HepG2 (cell line): ENCODE measurements around the gene DNAAF1. TPM values are rescaled to one million over a fixed set of nuclear protein-coding genes. Genes with fewer than 3 reads are reported as not detected.

Experiments used
- ATAC-seq: fragments of 200-7000 bp; cut with Tn5 transposase; 3 replicates; pipeline ENCODE4 v1.9.1; 2020; ENCODE audit warnings: mild to moderate bottlenecking, moderate library complexity
- BruUV-seq: library from RNA; stranded (reverse); fragments of 400-500 nt; replicated peaks from 2 replicates; lab custom pipeline; 2021; lab: Mats Ljungman, UMichigan
- CTCF ChIA-PET: fragments of 300-600 bp; formaldehyde crosslinking; extraction: SDS; loops from one replicate; lab custom pipeline; 2021; ENCODE audit warnings: low total read pairs, inconsistent platforms, low intra/inter-chr PET ratio; lab: Yijun Ruan, JAX
- POLR2A ChIA-PET: fragments of 350-600 bp; sonication (Branson Sonifier 250); formaldehyde crosslinking; loops from one replicate; lab custom pipeline; 2020; ENCODE audit warnings: antibody characterized with exemption, inconsistent platforms; lab: Yijun Ruan, JAX
- DNase-seq: peaks from one replicate; pipeline ENCODE4 v3.0.0-alpha.2; 2015; ENCODE audit warnings: low spot score
- FAIRE-seq: peaks from 3 replicates; lab custom pipeline; 2011; peaks lifted over from hg19 to GRCh38; lab: Jason Lieb, UNC
- H2AFZ ChIP-seq: one replicate; pipeline ENCODE4 v1.6.1; 2011; ENCODE audit warnings: low read length, inconsistent platforms
- H3K27ac ChIP-seq: fragments of 300-600 bp; 3 replicates; pipeline ENCODE4 v1.8.0; 2011; ENCODE audit warnings: mixed run types, mild to moderate bottlenecking, mixed read lengths, low read length, inconsistent platforms; ENCODE audit not compliant: insufficient read depth; ENCODE audit errors: extremely low read length
- H3K27me3 ChIP-seq, 2 experiments: fragments of 200-600 bp in 1 of 2; 2 replicates in 1 of 2; 3 replicates in 1 of 2; pipeline versions ENCODE4 v1.6.0 to v1.8.0; 2011; ENCODE audit warnings: low read length in 2 of 2, mild to moderate bottlenecking in 2 of 2, moderate library complexity in 2 of 2, inconsistent platforms in 1 of 2; ENCODE audit not compliant: insufficient read depth in 2 of 2, control insufficient read depth in 1 of 2
- H3K36me3 ChIP-seq, 2 experiments: fragments of 200-600 bp in 1 of 2; replicated peaks in 1 of 2; 2 replicates in 1 of 2; 3 replicates in 1 of 2; pipeline versions ENCODE4 v1.5.1 to v1.8.0; 2011; ENCODE audit warnings: low read length in 2 of 2, inconsistent platforms in 1 of 2; ENCODE audit not compliant: insufficient read depth in 2 of 2, control insufficient read depth in 1 of 2
- H3K4me1 ChIP-seq: 2 replicates; pipeline ENCODE4 v1.5.1; 2012; ENCODE audit warnings: low read length, inconsistent platforms; ENCODE audit not compliant: insufficient read depth
- H3K4me2 ChIP-seq: 2 replicates; pipeline ENCODE4 v1.6.0; 2011; ENCODE audit warnings: low read depth, low read length, inconsistent platforms
- H3K4me3 ChIP-seq, 3 experiments: fragments of 200-600 bp in 1 of 3; sonication (generic), shearing (Covaris generic) in 1 of 3; replicated peaks in 1 of 3; 2 replicates each; pipeline ENCODE4 v1.5.1; 2011 to 2016; ENCODE audit warnings: low read length in 3 of 3, inconsistent platforms in 2 of 3, low read depth in 2 of 3, mild to moderate bottlenecking in 2 of 3, control low read depth in 1 of 3, mixed read lengths in 1 of 3; ENCODE audit not compliant: insufficient read depth in 1 of 3
- H3K79me2 ChIP-seq: one replicate; pipeline ENCODE4 v1.6.1; 2011; ENCODE audit warnings: low read length, inconsistent platforms; ENCODE audit not compliant: insufficient read depth
- H3K9ac ChIP-seq: 2 replicates; pipeline ENCODE4 v1.6.0; 2011; ENCODE audit warnings: mild to moderate bottlenecking, low read depth, low read length, inconsistent platforms; ENCODE audit not compliant: insufficient read depth
- H3K9me3 ChIP-seq: 2 replicates; pipeline ENCODE4 v1.5.1; 2012; ENCODE audit warnings: mild to moderate bottlenecking, low read length
- H4K20me1 ChIP-seq: 2 replicates; pipeline ENCODE4 v1.6.0; 2011; ENCODE audit warnings: inconsistent platforms, mild to moderate bottlenecking, low read length, moderate library complexity; ENCODE audit not compliant: insufficient read depth
- FOXO1 ChIP-seq: sonication (generic); formaldehyde crosslinking; IDR thresholded peaks from 2 replicates; pipeline ENCODE4 v1.4.0; 2020; ENCODE audit warnings: missing genetic modification reagents
- HOXA5 ChIP-seq: sonication (generic); formaldehyde crosslinking; IDR thresholded peaks from 2 replicates; pipeline ENCODE4 v1.4.0; 2020; ENCODE audit warnings: missing genetic modification reagents
- PTBP1 ChIP-seq: fragments of 200-400 bp; formaldehyde crosslinking; IDR thresholded peaks from 2 replicates; pipeline ENCODE4 v1.6.1; 2018; ENCODE audit warnings: low read length, low read depth; ENCODE audit not compliant: poor library complexity, severe bottlenecking
- RAD51 ChIP-seq: fragments of 450-650 bp; IDR thresholded peaks from 2 replicates; pipeline ENCODE4 v1.6.1; 2016; ENCODE audit warnings: borderline replicate concordance
- TOPORS ChIP-seq: sonication (generic); formaldehyde crosslinking; IDR thresholded peaks from 2 replicates; pipeline ENCODE4 v1.8.0; 2023; ENCODE audit warnings: mild to moderate bottlenecking, missing genetic modification reagents
- ZFY ChIP-seq: sonication (generic); formaldehyde crosslinking; IDR thresholded peaks from 2 replicates; pipeline ENCODE4 v1.4.0; 2020; ENCODE audit warnings: missing genetic modification reagents
- ZNF850 ChIP-seq: sonication (generic); formaldehyde crosslinking; conservative IDR thresholded peaks from 2 replicates; pipeline ENCODE4 v1.9.0; 2021; ENCODE audit warnings: mild to moderate bottlenecking, missing genetic modification reagents
- WGBS: methylation state at CpG from one replicate; pipeline ENCODE4 v1.1.6; 2017; ENCODE audit warnings: low lambda C conversion rate; 5-methylcytosine and 5-hydroxymethylcytosine counted together
- in situ Hi-C: cut with HindIII; loops from 2 replicates; pipeline ENCODE4 v1.10.0; 2017; ENCODE audit warnings: low pct_unique_long_range_greater_than_20kb; ENCODE audit not compliant: extremely low pct_ligation_motif_present
- intact Hi-C: fragments of 100-400 bp; cut with micrococcal nuclease; formaldehyde crosslinking; loops from one replicate; pipeline ENCODE4 v1.10.0; 2022; ENCODE audit not compliant: unreplicated experiment
- polyA plus RNA-seq, 8 experiments: library from polyadenylated mRNA; depleted of rRNA in 3 of 8; stranded (reverse) in 7 of 8; unstranded in 1 of 8; fragments of >200 nt; fragmentation: Illumina TruSeq in 4 of 8; extraction: Trizol in 4 of 8; gene quantifications; 2 replicates each; pipeline versions ENCODE4 v1.2.1 to v1.2.3, GENCODE V29; 2011 to 2016; ENCODE audit warnings: low read depth in 4 of 8, missing spikeins in 1 of 8, mixed read lengths in 1 of 8; ENCODE audit not compliant: insufficient read depth in 1 of 8
- total RNA-seq, 5 experiments: library from RNA; depleted of rRNA; stranded (reverse); fragments of >200 nt; fragmentation: Illumina TruSeq; extraction: Trizol; gene quantifications; 2 replicates each; pipeline ENCODE4 v1.2.3, GENCODE V29; 2016; ENCODE audit warnings: low read depth in 1 of 5
- TF ChIP-seq, protein P1 (sequence below): sonication (generic); formaldehyde crosslinking; IDR thresholded peaks from 2 replicates; pipeline ENCODE4 v1.4.0; 2020; ENCODE audit warnings: low read depth, missing genetic modification reagents
- TF ChIP-seq, protein P2 (sequence below): IDR thresholded peaks from 2 replicates; pipeline ENCODE4 v1.6.1; 2016; ENCODE audit warnings: low read depth, borderline replicate concordance

Gene DNAAF1
- total and polyA plus RNA-seq, 2 of the 13 experiments (the other 11 are each of a cell fraction or from before 2014, with no cell fraction given): 0.04 TPM; not detected in 1

DNA sequence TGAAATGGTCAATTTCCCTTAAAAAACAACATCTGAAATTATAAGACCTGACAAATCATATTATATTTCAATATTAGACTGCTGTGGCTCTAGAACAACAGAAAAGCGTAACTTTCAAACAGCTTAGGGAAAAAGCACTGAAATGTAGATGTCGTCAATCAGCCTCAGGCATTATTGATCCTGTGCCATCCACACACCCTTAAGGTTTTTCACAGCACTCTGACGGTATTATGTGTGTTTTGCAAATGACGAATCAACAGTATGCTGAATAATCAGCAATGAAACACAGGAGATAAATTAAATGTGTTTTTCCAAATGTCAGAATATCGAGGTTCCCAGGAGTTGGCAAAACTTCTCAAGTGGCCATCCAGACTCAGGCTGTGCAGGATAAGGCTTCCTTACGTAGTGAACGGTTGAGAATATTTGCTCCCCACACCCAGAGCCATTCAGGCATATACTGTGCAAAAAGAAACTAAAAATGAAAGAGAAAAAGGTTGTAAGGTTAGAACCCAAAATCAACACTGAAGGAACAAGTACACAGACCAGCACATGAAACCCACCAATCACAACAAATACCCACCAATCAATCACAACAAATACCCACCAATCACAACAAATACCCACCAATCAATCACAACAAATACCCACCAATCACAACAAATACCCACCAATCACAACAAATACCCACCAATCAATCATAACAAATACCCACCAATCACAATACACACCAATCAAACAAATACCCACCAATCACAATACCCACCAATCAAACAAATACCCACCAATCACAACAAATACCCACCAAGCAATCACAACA is 20.6 kb upstream of the DNAAF1 start:
- Histone ChIP-seq H4K20me1 (no peaks in the 10 kb centered on the region), H3K4me3 (no peak overlapping the region), H3K9me3 (no peaks in the 10 kb centered on the region), H3K79me2 (no peaks in the 10 kb centered on the region), H3K4me2 (no peak overlapping the region), H3K27me3 (no peaks in the 10 kb centered on the region), H3K4me1 (no peaks in the 10 kb centered on the region), H3K36me3 (peaks cover 15 to 42% of the 10 kb centered on the region in 2 experiments), H3K27ac (no peak overlapping the region), H3K9ac (no peak overlapping the region), H2AFZ (no peak overlapping the region)
- in situ Hi-C loops: no loop called here
- BruUV-seq: no TSS peak
- CTCF ChIA-PET: no interaction called here
- FAIRE-seq (no peak), ATAC-seq (no peak)
- WGBS: 95% methylated on average over 7 of the region's 7 CpGs
- intact Hi-C loops: no loop called here
- POLR2A ChIA-PET: no interaction called here
- TF ChIP-seq HOXA5 (CRISPR knock-in tag) (no peak), ZNF850 (CRISPR knock-in tag) (no peak), ZFY (CRISPR knock-in tag) (no peak), RAD51 (no peak), TOPORS (CRISPR knock-in tag) (no peak), FOXO1 (CRISPR knock-in tag) (no peak), PTBP1 (no peak)
- TF ChIP-seq, protein P1, sequence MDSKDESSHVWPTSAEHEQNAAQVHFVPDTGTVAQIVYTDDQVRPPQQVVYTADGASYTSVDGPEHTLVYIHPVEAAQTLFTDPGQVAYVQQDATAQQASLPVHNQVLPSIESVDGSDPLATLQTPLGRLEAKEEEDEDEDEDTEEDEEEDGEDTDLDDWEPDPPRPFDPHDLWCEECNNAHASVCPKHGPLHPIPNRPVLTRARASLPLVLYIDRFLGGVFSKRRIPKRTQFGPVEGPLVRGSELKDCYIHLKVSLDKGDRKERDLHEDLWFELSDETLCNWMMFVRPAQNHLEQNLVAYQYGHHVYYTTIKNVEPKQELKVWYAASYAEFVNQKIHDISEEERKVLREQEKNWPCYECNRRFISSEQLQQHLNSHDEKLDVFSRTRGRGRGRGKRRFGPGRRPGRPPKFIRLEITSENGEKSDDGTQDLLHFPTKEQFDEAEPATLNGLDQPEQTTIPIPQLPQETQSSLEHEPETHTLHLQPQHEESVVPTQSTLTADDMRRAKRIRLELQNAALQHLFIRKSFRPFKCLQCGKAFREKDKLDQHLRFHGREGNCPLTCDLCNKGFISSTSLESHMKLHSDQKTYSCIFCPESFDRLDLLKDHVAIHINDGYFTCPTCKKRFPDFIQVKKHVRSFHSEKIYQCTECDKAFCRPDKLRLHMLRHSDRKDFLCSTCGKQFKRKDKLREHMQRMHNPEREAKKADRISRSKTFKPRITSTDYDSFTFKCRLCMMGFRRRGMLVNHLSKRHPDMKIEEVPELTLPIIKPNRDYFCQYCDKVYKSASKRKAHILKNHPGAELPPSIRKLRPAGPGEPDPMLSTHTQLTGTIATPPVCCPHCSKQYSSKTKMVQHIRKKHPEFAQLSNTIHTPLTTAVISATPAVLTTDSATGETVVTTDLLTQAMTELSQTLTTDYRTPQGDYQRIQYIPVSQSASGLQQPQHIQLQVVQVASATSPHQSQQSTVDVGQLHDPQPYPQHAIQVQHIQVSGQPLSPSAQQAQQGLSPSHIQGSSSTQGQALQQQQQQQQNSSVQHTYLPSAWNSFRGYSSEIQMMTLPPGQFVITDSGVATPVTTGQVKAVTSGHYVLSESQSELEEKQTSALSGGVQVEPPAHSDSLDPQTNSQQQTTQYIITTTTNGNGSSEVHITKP (CRISPR knock-in tag): no peak
- TF ChIP-seq, protein P2, sequence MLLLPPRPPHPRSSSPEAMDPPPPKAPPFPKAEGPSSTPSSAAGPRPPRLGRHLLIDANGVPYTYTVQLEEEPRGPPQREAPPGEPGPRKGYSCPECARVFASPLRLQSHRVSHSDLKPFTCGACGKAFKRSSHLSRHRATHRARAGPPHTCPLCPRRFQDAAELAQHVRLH (CRISPR knock-in tag): no peak
- TF ChIP-seq, all 625 proteins: peak for 0
- DNase-seq: no peak
